HCT116 (cell line): ENCODE measurements around the gene SLC11A1. TPM values are rescaled to one million over a fixed set of nuclear protein-coding genes. Genes with fewer than 3 reads are reported as not detected.

ENCODE experiments used
- ATAC-seq: fragments of 200-7000 bp; cut with Tn5 transposase; 2 replicates; pipeline ENCODE4 v1.9.1; 2020; ENCODE audit warnings: mild to moderate bottlenecking, moderate library complexity
- BruUV-seq: library from RNA; stranded (reverse); fragments of 400-500 nt; replicated peaks from 2 replicates; lab custom pipeline; 2021; lab: Mats Ljungman, UMichigan
- CTCF ChIA-PET: fragments of 300-600 bp; sonication (Branson Sonifier 250); formaldehyde crosslinking; loops from one replicate; lab custom pipeline; 2021; ENCODE audit warnings: antibody characterized with exemption; lab: Charles Lee
- POLR2A ChIA-PET: fragments of 300-600, 350-600 bp; sonication (Branson Sonifier 250); formaldehyde crosslinking; loops from one replicate; lab custom pipeline; 2021; ENCODE audit warnings: antibody characterized with exemption; lab: Charles Lee
- RAD21 ChIA-PET, 2 experiments: fragments of 300-600 bp; sonication (Branson Sonifier 250); formaldehyde crosslinking; loops; one replicate each; lab custom pipeline; 2023; ENCODE audit warnings: low total read pairs in 2 of 2; ENCODE audit not compliant: uncharacterized antibody in 2 of 2, unreplicated experiment in 2 of 2, low non-redundant PET in 1 of 2; lab: Charles Lee
- DNase-seq: peaks from one replicate; pipeline ENCODE4 v3.0.0-alpha.2; 2010; ENCODE audit warnings: low read depth, low spot score
- H2AFZ ChIP-seq: fragments of 200-600 bp; shearing (Covaris generic), sonication (generic); 2 replicates; pipeline ENCODE4 v1.6.1; 2017; ENCODE audit warnings: low read depth, mixed run types, mixed read lengths, antibody characterized with exemption, low read length; ENCODE audit not compliant: poor library complexity, severe bottlenecking
- H3K27ac ChIP-seq: 2 replicates; pipeline ENCODE4 v1.5.1; 2012; ENCODE audit warnings: low read depth, low read length
- H3K27me3 ChIP-seq: fragments of 200-600 bp; sonication (generic); 2 replicates; pipeline ENCODE4 v1.6.1; 2016; ENCODE audit warnings: mixed run types, low read length, mixed read lengths; ENCODE audit not compliant: insufficient read depth
- H3K36me3 ChIP-seq, 2 experiments: fragments of 200-500 bp in 1 of 2; fragments of 200-600 bp in 1 of 2; sonication (Bioruptor generic) in 1 of 2; sonication (generic) in 1 of 2; 2 replicates each; pipeline versions ENCODE4 v1.5.1 to v1.6.1; 2014 to 2016; ENCODE audit warnings: low read length in 2 of 2, inconsistent platforms in 1 of 2, mixed read lengths in 1 of 2, mixed run types in 1 of 2; ENCODE audit not compliant: insufficient read depth in 2 of 2, control insufficient read depth in 1 of 2
- H3K4me1 ChIP-seq, 2 experiments: fragments of 200-600 bp in 1 of 2; sonication (generic) in 1 of 2; 2 replicates each; pipeline versions ENCODE4 v1.5.1 to v1.6.1; 2012 to 2017; ENCODE audit warnings: low read length in 2 of 2, inconsistent platforms in 1 of 2, mild to moderate bottlenecking in 1 of 2, mixed read lengths in 1 of 2, mixed run types in 1 of 2, moderate library complexity in 1 of 2; ENCODE audit not compliant: insufficient read depth in 2 of 2, control insufficient read depth in 1 of 2
- H3K4me2 ChIP-seq: fragments of 200-600 bp; sonication (generic); 2 replicates; pipeline ENCODE4 v1.6.1; 2017; ENCODE audit warnings: mixed run types, low read length, mixed read lengths
- H3K4me3 ChIP-seq, 2 experiments: fragments of 200-600 bp in 1 of 2; sonication (generic) in 1 of 2; replicated peaks in 1 of 2; 2 replicates each; pipeline ENCODE4 v1.5.1; 2011 to 2016; ENCODE audit warnings: low read length in 2 of 2, control low read depth in 1 of 2, low read depth in 1 of 2, mild to moderate bottlenecking in 1 of 2, mixed read lengths in 1 of 2, mixed run types in 1 of 2
- H3K79me2 ChIP-seq: fragments of 200-600 bp; sonication (generic); 2 replicates; pipeline ENCODE4 v1.6.1; 2017; ENCODE audit warnings: mild to moderate bottlenecking, mixed run types, low read length, moderate library complexity, mixed read lengths; ENCODE audit not compliant: insufficient read depth
- H3K9ac ChIP-seq: fragments of 200-600 bp; sonication (generic); 2 replicates; pipeline ENCODE4 v1.6.1; 2016; ENCODE audit warnings: low read length, mixed read lengths
- H3K9me2 ChIP-seq: fragments of 200-600 bp; sonication (generic), shearing (Covaris generic); 2 replicates; pipeline ENCODE4 v1.6.1; 2017; ENCODE audit warnings: mixed run types, mild to moderate bottlenecking, moderate library complexity; ENCODE audit not compliant: insufficient read depth
- H3K9me3 ChIP-seq, 2 experiments: fragments of 200-500 bp in 1 of 2; fragments of 200-600 bp in 1 of 2; sonication (Bioruptor generic) in 1 of 2; sonication (generic) in 1 of 2; 2 replicates each; pipeline ENCODE4 v1.6.1; 2014 to 2017; ENCODE audit warnings: low read length in 2 of 2, mixed read lengths in 2 of 2, inconsistent platforms in 1 of 2, low read depth in 1 of 2, mild to moderate bottlenecking in 1 of 2, mixed run types in 1 of 2, moderate library complexity in 1 of 2; ENCODE audit not compliant: control insufficient read depth in 1 of 2, insufficient read depth in 1 of 2
- H4K20me1 ChIP-seq: fragments of 200-600 bp; sonication (generic), shearing (Covaris generic); 2 replicates; pipeline ENCODE4 v1.6.1; 2017; ENCODE audit warnings: mixed run types, mild to moderate bottlenecking, moderate library complexity; ENCODE audit not compliant: insufficient read depth
- ATF3 ChIP-seq: IDR thresholded peaks from 2 replicates; pipeline ENCODE4 v1.6.1; 2012
- CTCF ChIP-seq, 3 experiments: fragments of 200-600 bp in 1 of 3; sonication (generic) in 1 of 3; IDR thresholded peaks in 2 of 3; conservative IDR thresholded peaks in 1 of 3; 2 replicates each; pipeline ENCODE4 v1.5.1; 2012 to 2017; ENCODE audit warnings: low read depth in 2 of 3, low read length in 2 of 3, antibody characterized with exemption in 1 of 3, borderline replicate concordance in 1 of 3, control low read depth in 1 of 3, mild to moderate bottlenecking in 1 of 3, mixed read lengths in 1 of 3, mixed run types in 1 of 3, moderate library complexity in 1 of 3; ENCODE audit not compliant: insufficient read depth in 1 of 3
- EZH2 ChIP-seq: fragments of 200-600 bp; sonication (generic); IDR thresholded peaks from 2 replicates; pipeline ENCODE4 v1.6.1; 2017; ENCODE audit warnings: antibody characterized with exemption, mixed run types
- EZH2phosphoT487 ChIP-seq: fragments of 200-600 bp; IDR thresholded peaks from 2 replicates; pipeline ENCODE4 v1.6.1; 2018; ENCODE audit warnings: antibody characterized with exemption, borderline replicate concordance
- JUND ChIP-seq: IDR thresholded peaks from 2 replicates; pipeline ENCODE4 v1.6.1; 2012
- MAX ChIP-seq: IDR thresholded peaks from 2 replicates; pipeline ENCODE4 v1.6.1; 2012
- POLR2A ChIP-seq: IDR thresholded peaks from 2 replicates; pipeline ENCODE4 v1.7.0; 2011; ENCODE audit warnings: borderline replicate concordance; ENCODE audit not compliant: insufficient read depth, insufficient read length; ENCODE audit errors: extremely low read depth
- SIN3A ChIP-seq: IDR thresholded peaks from 2 replicates; pipeline ENCODE4 v1.6.1; 2012; ENCODE audit warnings: low read depth
- SRF ChIP-seq: IDR thresholded peaks from 2 replicates; pipeline ENCODE4 v1.6.1; 2012; ENCODE audit warnings: low read depth
- YY1 ChIP-seq: IDR thresholded peaks from 2 replicates; pipeline ENCODE4 v1.6.1; 2011; ENCODE audit warnings: low read length, low read depth, moderate library complexity, mild to moderate bottlenecking; ENCODE audit not compliant: insufficient replicate concordance; ENCODE audit errors: extremely low read depth
- ZBTB33 ChIP-seq: IDR thresholded peaks from 2 replicates; pipeline ENCODE4 v1.6.1; 2011; ENCODE audit warnings: mild to moderate bottlenecking, low read length, moderate library complexity; ENCODE audit not compliant: insufficient replicate concordance; ENCODE audit errors: extremely low read depth
- ZNF274 ChIP-seq: fragments of 200-500 bp; sonication (Bioruptor generic); IDR thresholded peaks from 2 replicates; pipeline ENCODE4 v1.6.1; 2014; ENCODE audit warnings: mild to moderate bottlenecking, low read depth, low read length, inconsistent platforms
- intact Hi-C: fragments of 100-400 bp; cut with micrococcal nuclease; formaldehyde crosslinking; loops from 2 replicates; pipeline ENCODE4 v1.10.0; 2022
- total RNA-seq: library from RNA; stranded (reverse); gene quantifications from one replicate; pipeline ENCODE4 v1.2.1, GENCODE V29; 2021; ENCODE audit not compliant: unreplicated experiment

SLC11A1 gene
- total RNA-seq, 1 experiment from 2014 or later, result 0.42 TPM

- no peak for TF ChIP-seq CTCF (IDR thresholded peaks at IDR 0.05 in 2 of 3, conservative IDR thresholded peaks at IDR 0.05 in 1 of 3; ENCODE audit: borderline replicate concordance in 1 of 3, insufficient read depth in 1 of 3, low read depth in 2 of 3, low read length in 2 of 3)
Observed at GRCh38 chr2:218386505-218387368, 4.7 kb downstream of the SLC11A1 start (continued).

GRCh38 chr2:218387369-218388194 is 5.5 kb downstream of the SLC11A1 start:
- DNase-seq (no peak), ATAC-seq (no peak)
- no peaks in the 10 kb centered on the region for H3K79me2 ChIP-seq
- H4K20me1 ChIP-seq, result no peaks in the 10 kb centered on the region
- no peaks in the 10 kb centered on the region for H3K9me2 ChIP-seq
- no peak overlapping the region for H3K27ac ChIP-seq
- no peaks in the 10 kb centered on the region for H3K9me3 ChIP-seq
- BruUV-seq, result no TSS peak
- no peak overlapping the region for H2AFZ ChIP-seq
- H3K27me3 ChIP-seq, result no peaks in the 10 kb centered on the region
- no peak overlapping the region for H3K4me2 ChIP-seq
- POLR2A ChIA-PET, result no interaction called here
- H3K4me3 ChIP-seq, result no peak overlapping the region
- RAD21 ChIA-PET, result no interaction called here
- H3K36me3 ChIP-seq, result no peaks in the 10 kb centered on the region
- H3K4me1 ChIP-seq, result peaks cover 0 to 8% of the 10 kb centered on the region in 2 experiments; a peak in 2 of 4 replicates
- TF ChIP-seq ZNF274 (no peak), SIN3A (no peak), YY1 (no peak), EZH2phosphoT487 (no peak), MAX (no peak), POLR2A (no peak), ATF3 (no peak), SRF (no peak), JUND (no peak), EZH2 (no peak), ZBTB33 (no peak)
- TF ChIP-seq, all 23 proteins: peak for 0
- no peak overlapping the region for H3K9ac ChIP-seq
- intact Hi-C loops, result no loop called here
- CTCF ChIA-PET, result no interaction called here
